Neural cell (in vitro differentiated cells): ENCODE data around the gene SCAF4. TPM values are rescaled to one million over a fixed set of nuclear protein-coding genes. Genes with fewer than 3 reads are reported as not detected.
"Not testable (repeated sequence)": the region's sequence is repeated elsewhere in the genome, so short reads cannot be mapped to it uniquely, and the experiment has no call there.

Experiments used
- H2AFZ ChIP-seq: fragments of 200-600, 300-800 bp; sonication (generic), shearing (Covaris generic); 2 replicates; pipeline ENCODE4 v1.6.0; 2014; ENCODE audit warnings: low read depth, mild to moderate bottlenecking, antibody characterized with exemption, low read length, moderate library complexity
- H3F3A ChIP-seq: fragments of 200-600 bp; shearing (Covaris generic); 2 replicates; pipeline ENCODE4 v1.6.1; 2016; ENCODE audit warnings: mild to moderate bottlenecking, moderate library complexity, mixed read lengths, antibody characterized with exemption, low read length; ENCODE audit not compliant: insufficient read depth, poor library complexity, severe bottlenecking
- H3K27ac ChIP-seq: fragments of 200-600, 300-800 bp; sonication (generic), shearing (Covaris generic); 2 replicates; pipeline ENCODE4 v1.5.1; 2014; ENCODE audit warnings: mild to moderate bottlenecking, low read length, moderate library complexity
- H3K27me3 ChIP-seq: fragments of 300-800, 200-600 bp; sonication (generic), shearing (Covaris generic); 2 replicates; pipeline ENCODE4 v1.6.0; 2014; ENCODE audit warnings: mild to moderate bottlenecking, low read depth, low read length, moderate library complexity; ENCODE audit not compliant: insufficient read depth
- H3K36me3 ChIP-seq: fragments of 300-800, 200-600 bp; sonication (generic), shearing (Covaris generic); 2 replicates; pipeline ENCODE4 v1.5.1; 2014; ENCODE audit warnings: mild to moderate bottlenecking, antibody characterized with exemption, low read length, moderate library complexity; ENCODE audit not compliant: insufficient read depth
- H3K4me2 ChIP-seq: fragments of 300-800, 200-600 bp; sonication (generic), shearing (Covaris generic); 2 replicates; pipeline ENCODE4 v1.6.0; 2014; ENCODE audit warnings: mild to moderate bottlenecking, low read length
- H3K4me3 ChIP-seq: fragments of 300-800, 200-600 bp; sonication (generic), shearing (Covaris generic); 2 replicates; pipeline ENCODE4 v1.5.1; 2014; ENCODE audit warnings: mild to moderate bottlenecking, low read length, moderate library complexity
- H3K79me2 ChIP-seq: fragments of 200-600 bp; shearing (Covaris generic); replicated peaks from 2 replicates; pipeline ENCODE4 v1.6.0; 2014; ENCODE audit warnings: mild to moderate bottlenecking, low read length, moderate library complexity; ENCODE audit not compliant: insufficient read depth
- H3K9ac ChIP-seq: fragments of 300-800, 200-600 bp; sonication (generic), shearing (Covaris generic); 2 replicates; pipeline ENCODE4 v1.6.1; 2016; ENCODE audit warnings: mild to moderate bottlenecking, low read length, mixed read lengths
- H3K9me2 ChIP-seq: fragments of 200-600 bp; shearing (Covaris generic); 2 replicates; pipeline ENCODE4 v1.6.1; 2016; ENCODE audit warnings: mild to moderate bottlenecking, low read length, mixed read lengths; ENCODE audit not compliant: insufficient read depth
- H3K9me3 ChIP-seq: fragments of 200-600, 300-800 bp; sonication (generic), shearing (Covaris generic); 2 replicates; pipeline ENCODE4 v1.6.1; 2016; ENCODE audit warnings: mild to moderate bottlenecking, mixed run types, low read length, moderate library complexity, mixed read lengths
- H4K20me1 ChIP-seq: fragments of 200-600 bp; shearing (Covaris generic); 2 replicates; pipeline ENCODE4 v1.6.1; 2016; ENCODE audit warnings: mild to moderate bottlenecking, mixed run types; ENCODE audit not compliant: insufficient read depth
- CTCF ChIP-seq: fragments of 450-650 bp; IDR thresholded peaks from 2 replicates; pipeline ENCODE4 v1.5.1; 2014; ENCODE audit warnings: antibody characterized with exemption, mild to moderate bottlenecking, moderate library complexity; ENCODE audit not compliant: poor library complexity, severe bottlenecking
- EP300 ChIP-seq: fragments of 450-650 bp; conservative IDR thresholded peaks from 2 replicates; pipeline ENCODE4 v1.6.1; 2014; ENCODE audit warnings: antibody characterized with exemption, mild to moderate bottlenecking, moderate library complexity; ENCODE audit not compliant: poor library complexity, severe bottlenecking
- EZH2 ChIP-seq: fragments of 200-600, 300-800 bp; shearing (Covaris generic), sonication (generic); IDR thresholded peaks from 2 replicates; pipeline ENCODE4 v1.6.1; 2014; ENCODE audit warnings: antibody characterized with exemption, low read length, borderline replicate concordance, mild to moderate bottlenecking; ENCODE audit not compliant: insufficient read depth, poor library complexity, severe bottlenecking
- MXI1 ChIP-seq: fragments of 450-650 bp; conservative IDR thresholded peaks from 2 replicates; pipeline ENCODE4 v1.6.1; 2014; ENCODE audit warnings: antibody characterized with exemption, mild to moderate bottlenecking; ENCODE audit not compliant: poor library complexity, severe bottlenecking
- POLR2AphosphoS5 ChIP-seq: IDR thresholded peaks from 2 replicates; pipeline ENCODE4 v1.6.1; 2012
- RAD21 ChIP-seq: fragments of 450-650 bp; conservative IDR thresholded peaks from 2 replicates; pipeline ENCODE4 v1.6.1; 2014; ENCODE audit warnings: antibody characterized with exemption, mild to moderate bottlenecking, moderate library complexity
- REST ChIP-seq: IDR thresholded peaks from 2 replicates; pipeline ENCODE4 v1.6.1; 2012; ENCODE audit warnings: borderline replicate concordance
- SMC3 ChIP-seq: fragments of 450-650 bp; conservative IDR thresholded peaks from 2 replicates; pipeline ENCODE4 v1.6.1; 2014; ENCODE audit warnings: antibody characterized with exemption, mild to moderate bottlenecking, moderate library complexity; ENCODE audit not compliant: poor library complexity
- TAF1 ChIP-seq: IDR thresholded peaks from 2 replicates; pipeline ENCODE4 v1.6.1; 2012; ENCODE audit warnings: low read depth
- polyA plus RNA-seq: library from polyadenylated mRNA; depleted of rRNA; stranded (reverse); fragments of >200 nt; gene quantifications from 2 replicates; pipeline ENCODE4 v1.2.3, GENCODE V29; 2014

The SCAF4 gene
- polyA plus RNA-seq, 1 donor from 2014 or later = 5.4 TPM

GRCh38 chr21:31658053-31658452 lies 73.9 kb downstream of the SCAF4 start:
- H3K9me3 ChIP-seq = no peaks in the 10 kb centered on the region
- H3K79me2 ChIP-seq = peaks cover 8% of the 10 kb centered on the region
- H3K4me3 ChIP-seq = no peak overlapping the region
- H3K27me3 ChIP-seq = no peaks in the 10 kb centered on the region
- H3F3A ChIP-seq = no peaks in the 10 kb centered on the region
- H3K36me3 ChIP-seq = no peaks in the 10 kb centered on the region
- no peak overlapping the region for H3K9ac ChIP-seq
- H3K4me2 ChIP-seq = no peak overlapping the region
- no peak overlapping the region for H3K27ac ChIP-seq
- TF ChIP-seq SMC3 = no peak
- TF ChIP-seq TAF1 = no peak
- TF ChIP-seq REST = no peak
- TF ChIP-seq RAD21 = no peak
- no peak for TF ChIP-seq POLR2AphosphoS5
- no peak for TF ChIP-seq EZH2
- no peak for TF ChIP-seq EP300
- TF ChIP-seq CTCF = no peak
- no peak for TF ChIP-seq MXI1
- no peak overlapping the region for H2AFZ ChIP-seq
- no peaks in the 10 kb centered on the region for H3K9me2 ChIP-seq
- no peaks in the 10 kb centered on the region for H4K20me1 ChIP-seq

GRCh38 chr21:31656199-31657095 lies 75.5 kb downstream of the SCAF4 start:
- TF ChIP-seq EZH2 = no peak
- TF ChIP-seq RAD21 = no peak
- TF ChIP-seq TAF1 = no peak
- no peak for TF ChIP-seq SMC3
- no peak for TF ChIP-seq CTCF
- no peak for TF ChIP-seq MXI1
- no peak for TF ChIP-seq REST
- TF ChIP-seq EP300 = no peak
- TF ChIP-seq POLR2AphosphoS5 = no peak
- Histone ChIP-seq H3K9me3 (no peaks in the 10 kb centered on the region), H3K4me3 (no peak overlapping the region), H3K4me2 (no peak overlapping the region), H3F3A (no peaks in the 10 kb centered on the region), H2AFZ (no peak overlapping the region), H4K20me1 (no peaks in the 10 kb centered on the region), H3K27me3 (no peaks in the 10 kb centered on the region), H3K27ac (no peak overlapping the region), H3K9ac (no peak overlapping the region), H3K9me2 (no peaks in the 10 kb centered on the region), H3K36me3 (no peaks in the 10 kb centered on the region), H3K79me2 (peaks cover 8% of the 10 kb centered on the region)

GRCh38 chr21:31654821-31655580 lies 76.9 kb downstream of the SCAF4 start:
- not testable (repeated sequence) for H4K20me1 ChIP-seq, H2AFZ ChIP-seq, H3K9me3 ChIP-seq, H3K9me2 ChIP-seq, H3K9ac ChIP-seq, H3K27me3 ChIP-seq, H3K27ac ChIP-seq, H3F3A ChIP-seq, H3K4me2 ChIP-seq, H3K79me2 ChIP-seq, H3K4me3 ChIP-seq, H3K36me3 ChIP-seq
